PC-3 (cell line): Measurements from ENCODE around the gene TUBGCP5. TPM values are rescaled to one million over a fixed set of nuclear protein-coding genes. Genes with fewer than 3 reads are reported as not detected.

ENCODE experiments used
- ATAC-seq: fragments of 200-7000 bp; cut with Tn5 transposase; 2 replicates; pipeline ENCODE4 v1.9.1; 2020; ENCODE audit warnings: mild to moderate bottlenecking, moderate library complexity
- BruUV-seq: library from RNA; stranded (reverse); fragments of 400-500 nt; replicated peaks from 2 replicates; lab custom pipeline; 2021; lab: Mats Ljungman, UMichigan
- CTCF ChIA-PET: fragments of 300-600 bp; sonication (Branson Sonifier 250); formaldehyde crosslinking; loops from one replicate; lab custom pipeline; 2022; ENCODE audit warnings: antibody characterized with exemption; lab: Charles Lee
- POLR2A ChIA-PET: fragments of 300-600 bp; sonication (Branson Sonifier 250); formaldehyde crosslinking; loops from one replicate; lab custom pipeline; 2022; ENCODE audit warnings: antibody characterized with exemption; ENCODE audit not compliant: unreplicated experiment; lab: Charles Lee
- DNase-seq: peaks from one replicate; pipeline ENCODE4 v3.0.0-alpha.2; 2015
- H2AFZ ChIP-seq: fragments of 300-600 bp; sonication (generic); 2 replicates; pipeline ENCODE4 v1.6.0; 2016; ENCODE audit warnings: antibody characterized with exemption, low read length
- H3F3A ChIP-seq: fragments of 300-600 bp; sonication (generic); one replicate; pipeline ENCODE4 v1.6.0; 2017; ENCODE audit warnings: antibody characterized with exemption, low read length, control low read depth, mild to moderate bottlenecking; ENCODE audit not compliant: unreplicated experiment
- H3K27ac ChIP-seq: fragments of 300-600 bp; sonication (generic); 2 replicates; pipeline ENCODE4 v1.5.1; 2016; ENCODE audit warnings: mild to moderate bottlenecking, low read length
- H3K27me3 ChIP-seq: fragments of 300-600 bp; sonication (generic); 2 replicates; pipeline ENCODE4 v1.6.1; 2016; ENCODE audit warnings: low read length, mixed read lengths
- H3K36me3 ChIP-seq: fragments of 300-600 bp; sonication (generic); 2 replicates; pipeline ENCODE4 v1.6.1; 2016; ENCODE audit warnings: low read depth, mixed run types, low read length, mixed read lengths
- H3K4me1 ChIP-seq: fragments of 300-600 bp; sonication (generic); 2 replicates; pipeline ENCODE4 v1.5.1; 2016; ENCODE audit warnings: low read length; ENCODE audit not compliant: insufficient read depth
- H3K4me2 ChIP-seq: fragments of 300-600 bp; sonication (generic); 2 replicates; pipeline ENCODE4 v1.6.0; 2016; ENCODE audit warnings: low read length
- H3K4me3 ChIP-seq: fragments of 300-600 bp; sonication (generic); 2 replicates; pipeline ENCODE4 v1.5.1; 2016; ENCODE audit warnings: mild to moderate bottlenecking, low read length, mixed read lengths
- H3K79me2 ChIP-seq: fragments of 300-600 bp; sonication (generic); 2 replicates; pipeline ENCODE4 v1.6.1; 2017; ENCODE audit warnings: low read length, mixed read lengths
- H3K9ac ChIP-seq: fragments of 300-600 bp; sonication (generic); 2 replicates; pipeline ENCODE4 v1.6.0; 2016; ENCODE audit warnings: mild to moderate bottlenecking, low read length
- H3K9me2 ChIP-seq: fragments of 300-600 bp; sonication (generic); replicated peaks from 2 replicates; pipeline ENCODE4 v1.6.1; 2016; ENCODE audit warnings: mixed run types, low read length, mixed read lengths
- H3K9me3 ChIP-seq: fragments of 300-600 bp; sonication (generic); 2 replicates; pipeline ENCODE4 v1.6.1; 2016; ENCODE audit warnings: low read length, mixed read lengths
- H4K20me1 ChIP-seq: fragments of 300-600 bp; sonication (generic); 2 replicates; pipeline ENCODE4 v1.6.1; 2016; ENCODE audit warnings: low read length, mixed read lengths
- CTCF ChIP-seq: fragments of 300-600 bp; sonication (generic); conservative IDR thresholded peaks from 2 replicates; pipeline ENCODE4 v1.5.1; 2017; ENCODE audit warnings: antibody characterized with exemption, low read depth, mild to moderate bottlenecking, low read length
- EZH2 ChIP-seq: fragments of 300-600 bp; sonication (generic); IDR thresholded peaks from one replicate; pipeline ENCODE4 v1.6.1; 2017; ENCODE audit warnings: antibody characterized with exemption, mild to moderate bottlenecking, low read length; ENCODE audit not compliant: unreplicated experiment
- EZH2phosphoT487 ChIP-seq: fragments of 300-600 bp; sonication (generic); IDR thresholded peaks from 2 replicates; pipeline ENCODE4 v1.6.1; 2018; ENCODE audit warnings: mild to moderate bottlenecking, antibody characterized with exemption, low read length, borderline replicate concordance
- intact Hi-C: fragments of 100-400 bp; cut with micrococcal nuclease; formaldehyde crosslinking; loops from 2 replicates; pipeline ENCODE4 v1.9.0; 2023
- total RNA-seq: library from RNA; depleted of rRNA; stranded (reverse); fragments of >200 nt; gene quantifications from 2 replicates; pipeline ENCODE4 v1.2.3, GENCODE V29; 2014; rRNA removed

Gene TUBGCP5
- total RNA-seq, 1 experiment from 2014 or later, result 33.4 TPM

DNA sequence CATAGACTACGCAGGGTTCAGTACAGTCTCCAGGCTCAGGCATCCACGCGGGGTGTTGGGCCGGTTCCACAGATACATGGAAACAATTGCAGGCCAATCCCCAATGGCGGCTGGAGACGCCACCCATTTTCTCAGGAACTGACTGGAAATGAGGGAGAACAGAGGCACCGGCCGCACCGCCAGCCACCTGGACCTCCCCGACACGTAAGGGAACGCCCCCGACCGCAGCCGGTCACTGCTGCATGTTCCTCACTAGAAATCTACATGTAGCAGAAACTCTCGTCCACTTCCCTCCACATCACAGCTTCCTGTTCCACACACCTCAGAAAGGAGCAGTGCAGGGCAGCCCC is 88.4 kb downstream of the TUBGCP5 start:
- Histone ChIP-seq H3K27me3 (no peaks in the 10 kb centered on the region), H3K9ac (no peak overlapping the region), H3K4me2 (no peak overlapping the region), H3K27ac (no peak overlapping the region), H3K9me3 (no peaks in the 10 kb centered on the region), H2AFZ (no peak overlapping the region), H3F3A (no peaks in the 10 kb centered on the region), H3K4me1 (no peaks in the 10 kb centered on the region), H3K36me3 (no peaks in the 10 kb centered on the region; the same call in 1 of the 2 replicates), H3K4me3 (no peak overlapping the region), H3K79me2 (peaks cover 91% of the 10 kb centered on the region), H3K9me2 (no peaks in the 10 kb centered on the region), H4K20me1 (peaks cover 7% of the 10 kb centered on the region; the same call in 1 of the 2 replicates)
- BruUV-seq, result no TSS peak
- TF ChIP-seq CTCF, result no peak
- intact Hi-C loops, result no loop called here
- DNase-seq, result no peak
- POLR2A ChIA-PET, result no interaction called here
- CTCF ChIA-PET, result no interaction called here
- ATAC-seq, result no peak

GRCh38 chr15:22950256-22950990 is 88.9 kb downstream of the TUBGCP5 start:
- peaks cover 85% of the 10 kb centered on the region for H3K79me2 ChIP-seq
- H3K27me3 ChIP-seq, result no peaks in the 10 kb centered on the region
- no peak for DNase-seq
- POLR2A ChIA-PET, result no interaction called here
- no peaks in the 10 kb centered on the region for H3K9me3 ChIP-seq
- peaks cover 7% of the 10 kb centered on the region; the same call in 1 of the 2 replicates for H4K20me1 ChIP-seq
- no peaks in the 10 kb centered on the region for H3K4me1 ChIP-seq
- no peak overlapping the region for H2AFZ ChIP-seq
- intact Hi-C loops, result no loop called here
- no peaks in the 10 kb centered on the region for H3K9me2 ChIP-seq
- ATAC-seq, result no peak
- no TSS peak for BruUV-seq
- H3F3A ChIP-seq, result no peaks in the 10 kb centered on the region
- no peaks in the 10 kb centered on the region; the same call in 1 of the 2 replicates for H3K36me3 ChIP-seq
- CTCF ChIA-PET, result no interaction called here
- no peak overlapping the region for H3K9ac ChIP-seq
- no peak overlapping the region for H3K27ac ChIP-seq
- H3K4me2 ChIP-seq, result no peak overlapping the region
- TF ChIP-seq EZH2 (no peak), EZH2phosphoT487 (no peak), CTCF (no peak)
- no peak overlapping the region for H3K4me3 ChIP-seq

Other genes starting within 250 kb of the TUBGCP5 start
- 108 and 115 TPM in 2 replicates for gene NIPA2, start 200.9 kb downstream of the TUBGCP5 start, total RNA-seq
- 80.3 and 85.4 TPM in 2 replicates for gene CYFIP1, start 59.2 kb downstream of the TUBGCP5 start, total RNA-seq
- not detected in 2 replicates for gene GOLGA6L1, start 97.3 kb upstream of the TUBGCP5 start, total RNA-seq